Activated CD8-positive, alpha-beta memory T cell treated with anti-CD3 and anti-CD28 coated beads, Interleukin-2, amount 50 U/mL, for 4 hours (primary cell): ENCODE results near the gene MYO3B.

Experiments used
- DNase-seq: peaks from one replicate; pipeline ENCODE4 v3.0.0-alpha.2; 2020

MYO3B gene

DNA sequence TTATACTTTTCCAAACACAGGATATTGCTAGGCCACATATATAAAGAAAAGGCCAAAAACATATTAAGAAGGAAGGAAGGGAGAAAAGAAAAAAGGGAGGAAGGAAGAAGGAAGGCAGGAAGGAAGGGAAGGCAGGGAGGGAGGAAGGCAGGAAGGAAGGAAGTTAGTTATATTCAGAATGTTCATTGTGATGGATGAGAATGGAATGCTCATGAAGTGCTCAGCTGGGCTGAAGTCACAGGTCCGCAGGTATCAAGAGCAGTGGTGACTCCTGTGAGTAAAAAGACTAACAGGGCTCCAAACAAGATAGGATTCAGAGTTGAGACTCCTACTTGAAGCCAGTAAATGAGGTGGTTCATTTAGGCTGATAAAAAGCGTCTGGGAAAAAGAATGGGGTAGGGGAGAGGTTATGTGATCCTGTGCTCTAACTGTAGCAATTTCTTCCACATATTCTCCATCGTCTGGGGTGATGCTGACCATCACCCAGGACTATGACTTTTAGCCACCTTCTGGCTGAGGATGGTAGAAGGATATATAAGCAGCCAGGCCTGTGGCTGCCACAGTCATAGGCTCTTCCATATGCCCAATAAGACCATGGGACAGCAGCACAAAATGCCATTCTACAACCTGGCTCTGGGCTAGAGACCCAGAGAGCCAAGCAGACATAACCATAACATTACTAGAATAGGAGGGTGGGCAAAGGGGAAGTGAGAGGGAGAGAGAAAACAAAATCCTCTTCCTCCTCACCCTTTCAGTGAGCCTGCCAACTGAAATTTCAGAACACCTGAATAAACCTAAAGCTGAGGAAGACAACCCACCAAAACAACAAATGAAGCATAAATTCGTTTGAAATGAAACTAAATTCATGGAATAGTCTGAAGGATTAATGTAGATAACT is 173.2 kb downstream of the MYO3B start:
- DNase-seq, result no peak

- no peak for DNase-seq
These were observed 175.8 kb downstream of the MYO3B start for GRCh38 chr2:170353723-170354122.

DNA sequence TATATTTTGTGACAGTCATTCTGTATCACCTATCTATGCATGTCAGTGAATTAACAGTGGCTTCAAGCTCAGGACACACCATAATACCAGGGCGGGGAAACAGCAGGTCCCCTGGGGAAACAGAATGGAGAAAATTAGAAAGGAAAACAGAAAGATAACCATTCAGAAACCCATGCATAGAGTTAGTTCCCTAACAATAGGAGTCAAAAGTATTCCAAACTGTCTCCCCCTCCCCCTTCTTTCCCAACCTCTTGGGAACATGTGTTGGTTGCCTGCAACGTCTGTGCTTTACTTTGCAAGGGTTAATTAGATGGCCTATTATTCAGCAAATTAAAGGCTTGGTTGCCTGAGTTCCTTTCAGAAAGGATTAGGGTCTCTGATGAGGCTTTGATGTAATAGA is 176.4 kb downstream of the MYO3B start:
- DNase-seq, result no peak

DNA sequence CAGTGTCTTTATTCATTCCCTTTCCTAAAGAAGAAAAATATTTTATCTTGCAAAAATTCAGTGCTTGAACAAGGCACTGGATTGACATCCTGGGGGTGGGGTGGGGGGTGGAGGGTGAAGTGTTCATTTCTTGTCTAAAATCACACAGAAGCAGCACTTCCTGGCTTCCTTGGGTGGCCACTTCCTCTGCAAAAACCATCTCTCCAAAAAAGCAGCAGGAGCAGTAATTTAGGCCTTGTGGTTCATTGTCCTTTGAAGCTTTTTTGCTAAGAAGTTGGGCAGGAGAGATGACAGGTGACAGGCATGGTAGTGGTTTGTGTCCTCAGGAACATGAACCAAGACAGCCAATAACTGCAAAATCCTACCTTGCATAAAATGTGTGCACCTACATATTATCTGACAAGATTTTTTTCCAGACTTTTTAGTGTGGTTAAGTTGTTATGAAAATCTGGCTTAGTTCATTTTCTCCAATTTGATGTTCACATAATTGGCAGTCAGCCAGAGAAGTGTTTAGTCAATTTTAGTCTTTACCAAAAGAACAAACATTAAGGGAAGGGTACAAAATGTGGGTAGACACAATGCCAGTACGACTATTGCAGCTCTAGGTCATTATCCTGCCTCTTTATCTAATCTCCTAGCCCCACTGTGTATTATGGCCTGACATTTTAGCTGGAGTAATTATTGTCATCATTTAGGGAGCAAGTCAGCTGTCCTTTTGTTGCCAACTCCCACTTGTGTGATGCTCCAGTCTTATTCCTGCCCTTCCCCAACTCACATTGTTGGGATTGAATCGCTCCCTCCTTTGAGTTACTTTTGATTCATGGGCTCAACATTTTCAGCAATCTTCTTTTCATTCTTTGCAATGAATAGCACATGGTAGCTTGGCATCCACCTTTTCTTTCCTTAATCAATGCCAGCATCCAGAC is 177.2 kb downstream of the MYO3B start:
- no peak for DNase-seq

DNA sequence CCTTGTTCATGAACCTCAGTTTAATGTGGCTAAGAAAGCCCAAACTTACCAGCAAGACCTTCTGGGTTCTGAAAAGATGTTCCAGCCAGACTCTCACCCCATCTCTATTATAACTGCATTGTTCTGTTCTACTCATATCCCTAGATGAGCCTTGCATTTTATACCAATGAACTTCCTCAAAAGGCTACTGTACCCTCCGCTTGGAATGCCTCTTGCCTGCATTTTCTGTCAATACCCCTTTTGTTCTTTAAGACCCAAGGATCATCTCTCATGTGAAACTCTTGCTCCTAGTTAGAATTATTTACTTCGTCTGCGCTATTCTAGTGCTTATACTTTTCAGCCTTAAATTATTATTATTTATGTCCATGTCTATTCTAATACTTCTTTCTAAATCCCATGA is 181.5 kb downstream of the MYO3B start:
- DNase-seq, result no peak

DNA sequence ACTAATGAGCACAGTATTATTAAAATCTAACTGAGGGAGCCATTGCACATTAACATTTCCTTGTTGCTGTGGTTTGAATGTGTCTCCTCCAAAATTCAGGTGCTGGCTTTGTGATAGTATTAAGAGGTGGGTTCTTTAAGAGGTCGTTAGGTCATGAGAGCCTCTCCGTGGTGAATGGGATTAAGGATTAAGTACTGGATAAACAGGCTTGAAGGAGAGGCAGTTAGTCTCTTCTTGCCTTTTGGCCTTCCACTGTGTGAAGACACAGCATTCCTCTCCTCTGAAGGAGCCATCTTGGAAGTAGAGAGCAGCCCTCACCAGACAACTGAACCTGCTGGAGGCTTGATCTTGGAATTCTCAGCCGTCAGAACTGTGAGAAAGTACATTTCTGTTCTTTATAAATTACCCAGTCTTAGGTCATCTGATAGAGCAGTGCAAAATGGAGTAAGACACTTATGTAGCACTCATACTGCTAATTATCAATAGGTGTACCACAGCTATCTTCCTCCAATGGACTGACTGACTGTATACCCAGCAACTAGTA is 182.7 kb downstream of the MYO3B start:
- DNase-seq, result no peak

- peak; percentile 44 for DNase-seq
These were observed 183.4 kb downstream of the MYO3B start for GRCh38 chr2:170361090-170361936.

GRCh38 chr2:170362313-170362870 is 184.4 kb downstream of the MYO3B start:
- DNase-seq, result no peak

DNA sequence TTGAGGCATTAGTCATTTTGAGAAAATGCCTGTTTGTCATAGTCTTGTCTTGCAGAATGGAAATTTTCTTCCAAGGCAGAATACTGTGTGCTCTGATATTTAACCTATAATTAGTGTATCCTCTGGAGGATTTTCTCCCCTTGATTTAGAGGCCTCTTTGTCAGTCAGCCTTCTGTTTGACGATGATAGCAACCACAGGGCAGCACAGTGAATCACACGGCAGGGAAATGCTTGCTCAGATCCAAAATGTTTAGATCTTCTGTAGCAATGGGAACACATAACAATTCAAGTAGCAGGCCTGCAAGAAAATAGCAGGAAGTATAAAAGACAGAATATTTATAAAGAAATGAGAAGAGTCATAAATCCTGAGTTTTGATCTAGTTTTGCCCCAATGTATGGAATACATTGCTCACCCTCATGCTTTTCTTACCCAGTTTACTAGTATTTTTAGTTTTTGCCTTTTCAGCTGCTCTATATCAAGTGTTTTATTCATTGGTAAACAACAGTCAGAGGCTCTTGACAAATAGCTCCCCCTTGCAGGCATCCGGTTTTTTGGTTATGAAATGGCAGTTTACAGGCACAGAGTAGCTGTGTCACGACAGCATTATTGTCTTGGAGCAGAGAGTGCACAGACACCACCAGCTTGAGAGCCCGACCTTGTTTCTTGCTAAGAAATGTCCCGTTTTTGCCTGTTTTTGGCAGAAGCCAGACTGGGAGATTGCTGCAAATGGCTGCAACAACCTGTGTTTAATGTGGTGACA is 185.1 kb downstream of the MYO3B start:
- no peak for DNase-seq

DNA sequence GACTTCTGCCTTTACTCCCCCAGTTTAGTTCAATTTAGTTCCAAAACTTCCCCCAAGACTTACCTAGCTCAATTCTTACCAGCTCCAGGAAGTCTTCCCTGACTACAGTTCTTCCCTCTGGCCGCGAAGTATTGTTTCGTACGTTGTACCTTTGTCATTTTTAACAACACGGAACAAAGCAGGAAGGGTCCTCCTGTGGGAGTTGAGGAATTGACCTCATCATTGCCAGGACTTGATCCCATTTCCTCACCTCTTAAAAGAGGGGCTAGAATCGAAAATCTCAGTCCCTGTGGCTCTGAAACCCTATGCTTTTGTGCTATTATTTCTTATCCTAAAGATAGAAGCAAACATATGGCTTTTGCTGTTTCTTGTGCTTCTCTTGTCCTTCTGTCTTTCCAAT is 187.1 kb downstream of the MYO3B start:
- no peak for DNase-seq

DNA sequence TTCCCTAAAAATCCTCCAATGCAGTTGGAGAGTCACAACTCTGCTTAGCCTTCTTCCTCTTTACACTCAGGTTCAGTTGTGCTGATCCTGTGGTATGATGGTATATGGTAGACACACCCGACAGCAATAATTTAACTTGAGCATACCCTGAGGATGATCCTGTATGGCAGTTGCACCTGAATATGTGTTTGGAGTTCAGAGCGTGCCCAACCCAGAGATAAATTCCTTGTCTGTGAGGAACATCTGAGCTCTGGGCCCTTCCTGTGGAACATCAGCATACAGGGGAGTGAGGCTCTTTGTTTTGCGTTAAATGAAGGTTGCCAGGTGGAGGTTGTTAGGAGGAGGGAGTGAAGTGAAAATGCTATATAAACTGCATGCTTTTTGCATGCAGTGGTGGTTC is 187.7 kb downstream of the MYO3B start:
- DNase-seq, result no peak

DNA sequence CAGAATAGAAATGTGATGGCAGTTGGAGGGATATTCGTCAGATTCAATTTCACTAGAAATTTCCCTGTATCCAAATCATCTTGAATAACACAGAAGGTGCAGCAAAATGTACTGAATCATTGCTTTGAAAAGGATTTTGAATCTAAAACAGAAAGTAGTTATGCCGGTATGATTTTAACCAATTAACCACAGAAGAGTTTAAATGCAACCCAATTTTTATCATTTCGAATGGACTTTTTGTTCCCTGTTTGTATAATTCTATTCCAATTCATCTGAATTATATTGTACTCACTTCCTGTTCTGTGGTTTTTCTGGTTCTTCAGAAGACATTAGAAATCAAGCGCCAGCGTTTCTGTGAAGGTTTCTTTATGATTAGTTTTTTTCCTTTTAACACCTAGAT is 190.4 kb downstream of the MYO3B start:
- no peak for DNase-seq

- no peak for DNase-seq
These were observed 191.3 kb downstream of the MYO3B start for GRCh38 chr2:170369228-170369627.

GRCh38 chr2:170369894-170370293 is 191.9 kb downstream of the MYO3B start:
- no peak for DNase-seq

GRCh38 chr2:170371231-170371998 is 193.5 kb downstream of the MYO3B start:
- no peak for DNase-seq

- DNase-seq, result no peak
These were observed 197.2 kb downstream of the MYO3B start for GRCh38 chr2:170375192-170375591.

DNA sequence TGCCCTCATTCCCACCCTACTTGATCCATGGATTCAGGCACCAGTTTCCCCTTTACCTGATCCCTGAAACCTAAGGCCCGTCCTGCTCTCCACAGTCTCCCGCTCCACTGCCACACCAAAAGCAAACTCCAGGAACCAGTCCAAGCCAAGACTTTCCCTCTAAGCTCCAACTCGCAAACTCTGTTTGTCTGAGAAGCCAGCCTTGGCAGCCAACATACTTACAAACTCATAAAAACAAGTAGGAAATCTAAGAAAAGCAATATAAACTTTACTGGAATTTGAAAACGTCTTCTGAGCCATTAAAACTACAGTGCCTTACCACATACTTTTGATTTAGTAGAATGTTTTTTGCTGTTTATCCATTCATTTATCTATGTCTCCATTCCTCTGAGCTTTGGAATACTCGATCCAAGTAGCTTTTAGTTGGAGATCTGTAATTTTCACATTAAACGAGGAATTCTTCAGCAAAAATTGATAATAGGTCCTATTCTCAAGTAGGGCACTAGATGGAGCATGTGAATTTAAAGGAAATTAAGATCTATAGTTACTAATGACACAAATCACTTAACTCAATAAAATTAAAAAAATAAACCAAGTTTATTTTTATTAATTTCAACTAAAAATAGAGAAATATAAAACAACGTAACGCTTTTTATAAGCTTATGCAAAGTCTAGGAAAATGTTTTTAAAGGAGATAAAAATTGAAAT is 199.7 kb downstream of the MYO3B start:
- DNase-seq, result no peak

DNA sequence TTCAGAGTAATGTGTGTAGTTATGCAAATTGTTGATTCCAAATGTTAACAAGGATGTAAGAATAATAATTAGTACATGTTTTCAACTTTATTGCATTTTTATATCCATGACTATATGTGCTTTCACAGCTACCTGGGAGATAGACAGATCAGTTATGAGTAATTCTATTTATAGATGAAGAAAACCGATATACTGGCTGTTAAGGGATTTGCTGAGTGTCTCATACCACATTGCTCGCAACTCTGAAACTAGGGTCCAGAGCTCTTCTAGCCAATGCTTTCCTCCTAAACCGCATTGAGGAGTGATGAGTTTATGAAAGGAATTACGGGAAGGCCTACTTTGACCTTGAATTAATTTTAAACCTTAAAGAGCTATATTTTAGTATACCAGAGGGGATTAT is 202.3 kb downstream of the MYO3B start:
- no peak for DNase-seq

DNA sequence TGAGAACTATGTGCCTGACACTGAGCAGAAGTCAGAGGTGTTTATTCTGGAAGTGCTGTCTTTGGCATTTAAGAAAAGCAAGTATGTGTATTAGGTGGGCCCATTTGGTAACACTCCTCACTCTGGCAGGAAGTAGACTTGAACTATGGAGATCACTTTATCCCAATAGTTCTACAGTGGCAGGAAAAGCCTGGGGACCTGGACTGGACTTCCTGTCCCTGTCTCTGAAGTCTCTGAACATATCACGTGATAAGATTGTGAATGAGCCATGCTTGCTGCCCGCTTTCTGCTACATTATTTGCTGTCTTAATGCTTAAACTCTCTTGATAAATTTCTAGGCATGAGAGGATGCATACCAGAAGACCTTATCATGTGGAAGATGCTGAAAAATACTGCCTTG is 203.7 kb downstream of the MYO3B start:
- DNase-seq, result no peak

- no peak for DNase-seq
These were observed 208.6 kb downstream of the MYO3B start for GRCh38 chr2:170386554-170386953.
